Upper lobe of left lung (tissue), 6 donors: ENCODE results near the gene IRF2. TPM values are rescaled to one million over a fixed set of nuclear protein-coding genes. Genes with fewer than 3 reads are reported as not detected.

Source experiments
- ATAC-seq, 2 donors: fragments of 200-7000 bp; cut with Tn5 transposase; one replicate each; pipeline ENCODE4 v1.9.1; 2022; ENCODE audit warnings: mild to moderate bottlenecking in 2 of 2, moderate library complexity in 2 of 2; ENCODE audit not compliant: low FRiP score in 2 of 2
- DNase-seq, 2 donors: peaks; one replicate each; pipeline ENCODE4 v3.0.0-alpha.2; 2019 to 2020
- H3K27ac ChIP-seq, 4 donors: fragments of 200-600 bp; sonication (generic); one replicate each; pipeline ENCODE4 v1.5.1; 2016 to 2019
- H3K27me3 ChIP-seq, 4 donors: fragments of 200-600 bp; sonication (generic); one replicate each; pipeline ENCODE4 v1.5.1; 2017 to 2019
- H3K36me3 ChIP-seq, 4 donors: fragments of 200-600 bp; sonication (generic); one replicate each; pipeline ENCODE4 v1.5.1; 2016 to 2019
- H3K4me1 ChIP-seq, 4 donors: fragments of 200-600 bp; sonication (generic); one replicate each; pipeline ENCODE4 v1.5.1; 2018 to 2019
- H3K4me3 ChIP-seq, 4 donors: fragments of 200-600 bp; sonication (generic); one replicate each; pipeline ENCODE4 v1.5.1; 2017 to 2019; ENCODE audit warnings: mild to moderate bottlenecking in 2 of 4, moderate library complexity in 1 of 4
- H3K9me3 ChIP-seq, 4 donors: fragments of 200-600 bp; sonication (generic); one replicate each; pipeline ENCODE4 v1.5.1; 2018 to 2019
- CTCF ChIP-seq, 6 experiments: fragments of 450-650 bp in 4 of 6; fragments of 200-600 bp in 2 of 6; sonication (generic) in 2 of 6; IDR thresholded peaks; one replicate each; pipeline ENCODE4 v1.5.1; 2016 to 2019; ENCODE audit warnings: antibody characterized with exemption in 6 of 6
- EP300 ChIP-seq, 4 donors: sonication (generic); formaldehyde crosslinking; IDR thresholded peaks; one replicate each; pipeline ENCODE4 v1.5.1; 2017; ENCODE audit warnings: antibody characterized with exemption in 4 of 4, control low read depth in 2 of 4
- POLR2A ChIP-seq, 4 donors: fragments of 450-650 bp; IDR thresholded peaks; one replicate each; pipeline ENCODE4 v1.5.1; 2016 to 2017; ENCODE audit warnings: antibody characterized with exemption in 4 of 4, mild to moderate bottlenecking in 2 of 4
- POLR2AphosphoS5 ChIP-seq, 2 donors: sonication (generic); formaldehyde crosslinking; IDR thresholded peaks; one replicate each; pipeline ENCODE4 v1.5.1; 2017; ENCODE audit warnings: antibody characterized with exemption in 2 of 2
- WGBS, 2 donors: methylation state at CpG; one replicate each; pipeline ENCODE4 v1.1.5; 2017 to 2018; 5-methylcytosine and 5-hydroxymethylcytosine counted together
- total RNA-seq, 6 donors: library from RNA; depleted of rRNA in 4 of 6; stranded (reverse); fragments of >200 nt in 4 of 6; gene quantifications; one replicate each; pipeline versions ENCODE4 v1.1.0 to v1.2.1, GENCODE V29; 2016 to 2021
- donor health status: DM: no; HTN: no; CAD: no; lungs with moderate emphysema.
- donor health status: DM: no; HTN: yes; CAD: no; lungs with severe emphysema.

IRF2 gene
- total RNA-seq, 6 donors from 2014 or later: 25.5 to 46.1 (median 41.7) TPM

DNA sequence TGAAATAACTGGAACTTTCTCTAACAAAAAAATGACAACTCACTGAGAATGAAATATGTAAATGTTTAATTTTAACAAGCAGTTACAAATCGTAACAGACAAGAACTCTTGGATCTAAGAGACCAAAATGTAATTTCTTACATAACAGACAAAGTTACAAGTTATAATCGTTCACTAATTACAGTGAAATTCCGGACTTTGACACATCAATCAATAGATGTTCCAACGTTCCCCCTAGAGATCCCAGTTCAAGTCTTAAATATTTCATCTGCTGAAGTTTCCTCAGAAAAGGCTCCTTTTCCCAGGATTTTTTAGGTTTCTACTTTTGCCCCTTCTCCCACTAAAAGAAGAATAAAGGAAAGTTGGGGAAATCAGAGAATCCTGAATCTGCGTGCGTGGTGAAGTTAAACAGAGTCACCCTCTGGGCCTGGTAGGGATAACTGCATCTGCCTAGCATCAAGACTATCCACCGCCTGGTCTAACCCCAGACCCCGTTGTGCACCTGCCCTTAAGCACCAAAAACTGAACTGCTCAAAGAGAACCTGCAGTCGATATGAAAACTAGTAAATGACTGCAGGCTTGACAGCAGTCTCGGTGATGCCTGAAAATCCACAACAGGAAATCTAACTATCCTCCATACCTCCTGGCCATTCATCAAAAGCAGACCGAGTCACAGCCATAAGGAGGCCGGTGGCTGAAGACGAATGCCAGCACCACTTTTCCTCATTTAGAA lies 2.3 kb downstream of the IRF2 start:
- TF ChIP-seq EP300 (IDR thresholded peaks at IDR 0.05) (no peak), POLR2A (IDR thresholded peaks at IDR 0.05) (no peak), CTCF (IDR thresholded peaks at IDR 0.05) (no peak), POLR2AphosphoS5 (IDR thresholded peaks at IDR 0.05) (no peak)
- WGBS, 2 donors: 10 to 13% methylated on average over 11 to 13 of the region's 13 CpGs
- Histone ChIP-seq H3K4me1 (peaks cover 41 to 65% (median 55%) of the 10 kb centered on the region in 4 donors), H3K36me3 (no peaks in the 10 kb centered on the region), H3K9me3 (no peaks in the 10 kb centered on the region), H3K27me3 (no peaks in the 10 kb centered on the region), H3K27ac (peak overlapping the region; percentile 94 to 99 (median 97)), H3K4me3 (peak overlapping the region; percentile 64 to 77 (median 72))
- no peak for ATAC-seq
- peak in 1 of 2 donors; percentile 29 for DNase-seq

DNA sequence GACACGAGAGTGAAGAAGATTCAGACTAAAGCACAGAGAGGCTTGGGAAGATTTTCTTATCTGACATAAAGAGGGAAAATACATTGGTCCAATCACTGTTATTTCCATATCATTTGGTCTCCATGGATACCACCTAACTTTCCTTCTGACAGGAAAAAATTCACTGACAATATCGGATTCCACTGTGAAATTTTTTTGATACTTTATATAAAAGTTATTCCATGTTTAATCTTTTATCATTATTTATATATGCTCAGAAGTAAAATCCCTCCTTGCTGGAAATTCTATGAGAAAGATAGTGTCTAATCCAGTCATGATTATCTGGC lies 3.6 kb downstream of the IRF2 start:
- H3K4me1 ChIP-seq: peaks cover 28 to 62% (median 46%) of the 10 kb centered on the region in 4 donors
- DNase-seq: no peak
- no peaks in the 10 kb centered on the region for H3K27me3 ChIP-seq
- no peaks in the 10 kb centered on the region for H3K36me3 ChIP-seq
- H3K4me3 ChIP-seq: no peak overlapping the region
- peak overlapping the region in 1 of 4 donors; percentile 99 for H3K27ac ChIP-seq
- no peak for TF ChIP-seq EP300 (IDR thresholded peaks at IDR 0.05)
- no peak for TF ChIP-seq CTCF (IDR thresholded peaks at IDR 0.05)
- TF ChIP-seq POLR2AphosphoS5 (IDR thresholded peaks at IDR 0.05): no peak
- TF ChIP-seq POLR2A (IDR thresholded peaks at IDR 0.05): no peak
- 64 to 83% methylated on average over 2 of the region's 2 CpGs for WGBS, 2 donors
- H3K9me3 ChIP-seq: no peaks in the 10 kb centered on the region
- ATAC-seq: no peak

- Histone ChIP-seq H3K4me3 (no peak overlapping the region), H3K9me3 (no peaks in the 10 kb centered on the region), H3K4me1 (peaks cover 27 to 66% (median 50%) of the 10 kb centered on the region in 4 donors), H3K27ac (no peak overlapping the region), H3K27me3 (no peaks in the 10 kb centered on the region), H3K36me3 (no peaks in the 10 kb centered on the region)
- no peak for DNase-seq
- WGBS, 2 donors: 79 to 94% methylated on average over 2 of the region's 2 CpGs
- no peak for ATAC-seq
- no peak for TF ChIP-seq EP300 (IDR thresholded peaks at IDR 0.05)
- TF ChIP-seq POLR2AphosphoS5 (IDR thresholded peaks at IDR 0.05): no peak
- no peak for TF ChIP-seq CTCF (IDR thresholded peaks at IDR 0.05)
- no peak for TF ChIP-seq POLR2A (IDR thresholded peaks at IDR 0.05)
These were observed 7.7 kb downstream of the IRF2 start for GRCh38 chr4:184466634-184467033.

DNA sequence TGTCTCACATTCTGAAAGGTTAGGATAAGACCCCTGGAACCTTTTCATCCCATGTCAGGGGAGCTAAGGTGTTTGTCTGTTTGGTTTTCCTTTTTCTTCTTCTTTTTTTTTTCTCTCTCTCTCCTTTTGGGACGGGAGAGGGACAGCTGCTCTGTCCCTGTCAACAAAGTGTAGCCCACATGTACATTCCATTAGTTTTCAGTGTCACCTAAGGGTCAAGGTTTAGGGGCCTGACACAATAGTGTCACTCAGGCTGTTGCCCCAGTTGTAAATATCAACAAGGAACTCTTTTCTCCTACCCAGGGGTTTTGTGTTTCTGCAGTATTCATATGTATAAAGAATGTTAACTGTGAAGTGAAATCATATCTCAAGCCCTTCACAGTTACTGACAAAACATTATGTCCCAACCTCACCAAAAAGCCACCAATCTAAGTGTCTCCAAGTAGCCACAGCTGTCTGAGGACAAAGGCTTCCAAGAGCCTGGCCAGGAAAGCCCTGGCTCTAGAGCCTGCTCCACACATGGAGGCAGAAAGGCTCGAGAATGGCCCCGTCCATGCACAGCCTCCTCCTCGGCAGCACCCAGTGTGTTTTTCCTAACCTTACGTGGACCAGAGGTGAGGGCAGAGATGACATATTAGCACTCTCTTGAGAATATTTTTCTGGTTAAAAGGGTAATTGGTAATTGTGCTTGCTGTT lies 9.4 kb downstream of the IRF2 start:
- no peaks in the 10 kb centered on the region for H3K36me3 ChIP-seq
- WGBS, 2 donors: 76 to 80% methylated on average over 5 of the region's 5 CpGs
- TF ChIP-seq POLR2A (IDR thresholded peaks at IDR 0.05): no peak
- peak in 1 of 2 donors; percentile 31 for TF ChIP-seq POLR2AphosphoS5 (IDR thresholded peaks at IDR 0.05)
- TF ChIP-seq CTCF (IDR thresholded peaks at IDR 0.05): no peak
- DNase-seq (no peak), ATAC-seq (no peak)
- peaks cover 20 to 66% (median 45%) of the 10 kb centered on the region in 4 donors for H3K4me1 ChIP-seq
- H3K27me3 ChIP-seq: no peaks in the 10 kb centered on the region
- no peak overlapping the region for H3K4me3 ChIP-seq
- H3K9me3 ChIP-seq: no peaks in the 10 kb centered on the region
- H3K27ac ChIP-seq: peak overlapping the region in 2 of 4 donors; percentile 23 to 54
